Gastroesophageal sphincter (tissue), 3 donors: Measurements from ENCODE around the gene SORBS1.

Experiments
- CTCF ChIP-seq, 4 experiments: fragments of 200-600 bp in 2 of 4; fragments of 450-650 bp in 2 of 4; sonication (generic) in 1 of 4; IDR thresholded peaks; one replicate each; pipeline ENCODE4 v1.5.1; 2017 to 2019; ENCODE audit warnings: antibody characterized with exemption in 4 of 4, mild to moderate bottlenecking in 2 of 4, moderate library complexity in 2 of 4
- EP300 ChIP-seq: sonication (generic); formaldehyde crosslinking; IDR thresholded peaks from one replicate; pipeline ENCODE4 v1.6.1; 2017; ENCODE audit warnings: antibody characterized with exemption, mild to moderate bottlenecking
- POLR2A ChIP-seq, 2 donors: fragments of 450-650 bp; IDR thresholded peaks; one replicate each; pipeline ENCODE4 v1.6.1; 2017; ENCODE audit warnings: antibody characterized with exemption in 2 of 2, mild to moderate bottlenecking in 2 of 2, moderate library complexity in 1 of 2
- POLR2AphosphoS5 ChIP-seq: sonication (generic); formaldehyde crosslinking; IDR thresholded peaks from one replicate; pipeline ENCODE4 v1.6.1; 2017; ENCODE audit warnings: antibody characterized with exemption

DNA sequence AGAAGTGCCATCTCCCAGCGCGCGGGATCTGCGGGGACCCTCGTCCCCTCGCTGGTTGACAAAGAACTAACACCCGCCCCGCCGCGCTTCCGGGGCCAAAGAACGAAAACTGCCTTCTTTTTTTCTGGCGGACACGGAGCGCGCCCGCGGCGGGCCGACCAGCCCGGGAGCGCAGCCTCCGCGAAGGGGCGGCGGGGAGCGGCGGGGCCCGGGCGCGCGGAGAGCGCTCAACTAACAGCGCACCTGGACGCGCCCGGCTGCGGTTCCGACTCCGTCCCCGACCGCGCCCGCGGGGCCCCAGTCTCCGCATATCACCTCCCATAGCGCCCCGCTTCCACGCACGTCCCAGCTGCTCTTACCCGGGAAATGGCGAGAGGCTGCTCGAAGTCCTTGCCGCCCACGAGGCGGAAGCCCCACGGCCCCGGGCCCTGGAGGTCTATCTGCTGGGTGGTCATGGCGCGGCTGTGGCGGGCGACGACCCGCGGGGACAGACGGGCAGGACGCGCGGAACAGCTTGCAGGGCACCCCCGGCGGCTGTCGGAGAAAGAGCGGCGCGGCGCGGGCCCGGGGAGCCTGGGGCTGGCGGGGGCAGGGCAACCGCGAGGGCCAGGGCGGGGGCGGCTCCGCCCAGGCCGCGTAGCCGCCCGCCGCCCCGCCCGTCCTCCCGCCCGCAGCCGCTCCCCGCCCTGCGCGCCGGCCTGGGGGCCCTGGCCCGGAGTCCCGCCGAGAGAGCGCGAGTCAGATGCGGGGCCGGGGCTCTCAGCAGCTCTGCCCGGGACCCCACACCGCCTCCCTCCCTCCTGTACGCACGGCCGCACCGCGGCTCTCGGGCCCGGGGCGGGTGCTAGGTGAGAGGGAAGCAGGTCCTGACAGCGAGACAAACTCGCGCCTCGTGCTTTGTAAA, 270.5 kb downstream of the SORBS1 start, which contains the start of gene PDLIM1:
- TF ChIP-seq CTCF (IDR thresholded peaks at IDR 0.05) (peak in 3 of 4 experiments; percentile 22 to 54 (median 51)), EP300 (no peak), POLR2A (IDR thresholded peaks at IDR 0.05) (peak; percentile 73 to 80), POLR2AphosphoS5 (peak; percentile 73)
